Ovary (tissue), 9 donors: ENCODE results near the gene GTPBP6. TPM values are rescaled to one million over a fixed set of nuclear protein-coding genes. Genes with fewer than 3 reads are reported as not detected.

Experiments
- DNase-seq, 5 donors: peaks; one replicate each; pipeline ENCODE4 v3.0.0-alpha.2; 2019 to 2020
- H3K27ac ChIP-seq, 2 donors: fragments of 200-600 bp; one replicate each; pipeline versions ENCODE4 v1.5.1 to v1.8.0; 2019 to 2022
- H3K27me3 ChIP-seq: fragments of 200-600 bp; one replicate; pipeline ENCODE4 v1.8.0; 2022
- H3K36me3 ChIP-seq: fragments of 200-600 bp; sonication (generic); one replicate; pipeline ENCODE4 v1.5.1; 2019
- H3K4me1 ChIP-seq: one replicate; pipeline ENCODE4 v1.8.1; 2013; ENCODE audit warnings: mild to moderate bottlenecking, moderate library complexity; ENCODE audit not compliant: insufficient read depth
- H3K4me3 ChIP-seq: fragments of 200-600 bp; sonication (generic); one replicate; pipeline ENCODE4 v1.5.1; 2017
- H3K9me3 ChIP-seq, 2 donors: fragments of 200-600 bp in 1 of 2; sonication (generic) in 1 of 2; one replicate each; pipeline versions ENCODE4 v1.5.1 to v1.8.1; 2013 to 2019; ENCODE audit warnings: mild to moderate bottlenecking in 1 of 2, moderate library complexity in 1 of 2
- CTCF ChIP-seq, 3 donors: fragments of 450-650 bp in 2 of 3; fragments of 200-600 bp in 1 of 3; IDR thresholded peaks; one replicate each; pipeline versions ENCODE4 v1.5.1 to v1.8.0; 2016 to 2022; ENCODE audit warnings: antibody characterized with exemption in 3 of 3, mild to moderate bottlenecking in 1 of 3
- EP300 ChIP-seq: sonication (generic); formaldehyde crosslinking; IDR thresholded peaks from one replicate; pipeline ENCODE4 v1.6.1; 2017; ENCODE audit warnings: antibody characterized with exemption
- POLR2A ChIP-seq: fragments of 450-650 bp; IDR thresholded peaks from one replicate; pipeline ENCODE4 v1.6.1; 2017; ENCODE audit warnings: antibody characterized with exemption, mild to moderate bottlenecking, moderate library complexity
- WGBS, 3 donors: extraction: QIAGEN DNeasy Blood & Tissue Kit in 1 of 3; methylation state at CpG; one replicate each; pipeline versions ENCODE4 v1.1.5 to v1.1.7; 2013 to 2017; 5-methylcytosine and 5-hydroxymethylcytosine counted together
- intact Hi-C, 4 donors: fragments of 100-400 bp; cut with DNase I; formaldehyde crosslinking; loops; one replicate each; pipeline versions ENCODE4 v1.11.0 to v1.15.1; 2022 to 2023
- polyA plus RNA-seq, 2 donors: library from polyadenylated mRNA; stranded (reverse); fragments of 200-250 nt in 1 of 2; fragments of 350-450 nt in 1 of 2; fragmentation: Illumina TruSeq in 1 of 2; extraction: RNeasy Lipid Tissue Mini Kit (QIAGEN cat#74804) in 1 of 2; gene quantifications; one replicate each; pipeline ENCODE4 v1.2.3, GENCODE V29; 2013 to 2014
- total RNA-seq, 7 donors: library from RNA; depleted of rRNA in 2 of 7; stranded (reverse); fragments of >200 nt in 2 of 7; fragmentation: NEBNext Ultra II Directional in 3 of 7; extraction: Animal tissue kit (Norgen Biotek cat#: 25700) in 3 of 7; gene quantifications; one replicate each; pipeline versions ENCODE4 v1.1.0 to v1.2.4, GENCODE V29; 2016 to 2023
- donor health status: DM: no; HTN: no; CAD: no; lungs with moderate emphysema.
- donor health status: DM: no; HTN: no; CAD: no.
- donor health status: Bipolar disorder and iron deficiency.
- donor health status: DM: yes; HTN: yes; CAD: no.
- donor health status: DM: no; HTN: no; CAD: no.
- donor health status: DM: yes; HTN: yes; CAD: no.

The GTPBP6 gene
- total and polyA plus RNA-seq, 9 donors = 7.1 to 69.0 (median 47.8) TPM

GRCh38 chrX:340641-341423, 22.2 kb upstream of the GTPBP6 start:
- Histone ChIP-seq H3K4me1 (no peaks in the 10 kb centered on the region), H3K27ac (no peak overlapping the region), H3K36me3 (no peaks in the 10 kb centered on the region), H3K27me3 (no peaks in the 10 kb centered on the region), H3K9me3 (no peaks in the 10 kb centered on the region), H3K4me3 (no peak overlapping the region)
- 90 to 97% (median 96%) methylated on average over 41 to 52 of the region's 52 CpGs for WGBS, 3 donors
- peak in 2 of 5 donors; percentile 6 to 28 for DNase-seq
- TF ChIP-seq POLR2A (no peak), CTCF (IDR thresholded peaks at IDR 0.05) (no peak), EP300 (no peak)
- intact Hi-C loops = no loop called here

- Histone ChIP-seq H3K9me3 (no peaks in the 10 kb centered on the region), H3K4me3 (no peak overlapping the region), H3K4me1 (no peaks in the 10 kb centered on the region), H3K27me3 (no peaks in the 10 kb centered on the region), H3K27ac (no peak overlapping the region), H3K36me3 (no peaks in the 10 kb centered on the region)
- no peak for DNase-seq
- intact Hi-C loops = no loop called here
- 89 to 92% (median 91%) methylated on average over 20 to 24 of the region's 24 CpGs for WGBS, 3 donors
- TF ChIP-seq POLR2A (no peak), EP300 (no peak), CTCF (IDR thresholded peaks at IDR 0.05) (no peak)
These were observed 21.5 kb upstream of the GTPBP6 start for GRCh38 chrX:340121-340520.

GRCh38 chrX:338836-339400, 20.3 kb upstream of the GTPBP6 start:
- no peaks in the 10 kb centered on the region for H3K9me3 ChIP-seq
- DNase-seq = peak in 1 of 5 donors; percentile 20
- TF ChIP-seq POLR2A (no peak), CTCF (IDR thresholded peaks at IDR 0.05) (no peak), EP300 (no peak)
- H3K36me3 ChIP-seq = no peaks in the 10 kb centered on the region
- intact Hi-C loops = no loop called here
- WGBS, 3 donors = 95 to 98% (median 95%) methylated on average over 44 of the region's 44 CpGs
- H3K27ac ChIP-seq = no peak overlapping the region
- H3K4me3 ChIP-seq = no peak overlapping the region
- no peaks in the 10 kb centered on the region for H3K4me1 ChIP-seq
- no peaks in the 10 kb centered on the region for H3K27me3 ChIP-seq

GRCh38 chrX:338281-338835, 19.8 kb upstream of the GTPBP6 start:
- WGBS, 3 donors = 92 to 96% (median 92%) methylated on average over 51 to 53 of the region's 53 CpGs
- Histone ChIP-seq H3K36me3 (no peaks in the 10 kb centered on the region), H3K27me3 (no peaks in the 10 kb centered on the region), H3K27ac (no peak overlapping the region), H3K4me1 (no peaks in the 10 kb centered on the region), H3K9me3 (no peaks in the 10 kb centered on the region), H3K4me3 (no peak overlapping the region)
- peak in 1 of 5 donors; percentile 21 for DNase-seq
- TF ChIP-seq POLR2A (no peak), CTCF (IDR thresholded peaks at IDR 0.05) (no peak), EP300 (no peak)
- intact Hi-C loops = no loop called here
